HEK293 (cell line): ENCODE results near the gene DCC.

Experiments
- BCL11A ChIP-seq: fragments of 450-650 bp; formaldehyde crosslinking; IDR thresholded peaks from 2 replicates; pipeline ENCODE4 v1.5.1; 2016; ENCODE audit warnings: low read depth, missing biosample characterization, missing genetic modification characterization
- CTCF ChIP-seq: fragments of 450-650 bp; formaldehyde crosslinking; IDR thresholded peaks from 2 replicates; pipeline ENCODE4 v1.5.1; 2016; ENCODE audit warnings: missing biosample characterization, missing genetic modification characterization
- ELK4 ChIP-seq: IDR thresholded peaks from 2 replicates; pipeline ENCODE4 v1.6.1; 2011; ENCODE audit warnings: mild to moderate bottlenecking, low read depth, low read length, borderline replicate concordance
- HOXC10 ChIP-seq: sonication (generic); formaldehyde crosslinking; IDR thresholded peaks from 2 replicates; pipeline ENCODE4 v1.8.1; 2023; ENCODE audit warnings: mild to moderate bottlenecking, missing genetic modification reagents
- SP7 ChIP-seq: fragments of 450-650 bp; formaldehyde crosslinking; IDR thresholded peaks from 2 replicates; pipeline ENCODE4 v1.5.1; 2016; ENCODE audit warnings: missing biosample characterization, missing genetic modification characterization
- TRIM28 ChIP-seq: IDR thresholded peaks from 2 replicates; pipeline ENCODE4 v1.6.1; 2011; ENCODE audit warnings: low read length, control low read depth, borderline replicate concordance
- YY1 ChIP-seq: fragments of 450-650 bp; formaldehyde crosslinking; IDR thresholded peaks from 2 replicates; pipeline ENCODE4 v1.5.1; 2018; ENCODE audit warnings: missing biosample characterization, missing genetic modification characterization
- ZNF223 ChIP-seq: fragments of 450-650 bp; formaldehyde crosslinking; IDR thresholded peaks from 2 replicates; pipeline ENCODE4 v1.5.1; 2016; ENCODE audit warnings: missing biosample characterization, missing genetic modification characterization
- ZNF274 ChIP-seq, 2 experiments: fragments of 200-500 bp in 1 of 2; fragments of 450-650 bp in 1 of 2; sonication (Bioruptor generic) in 1 of 2; formaldehyde crosslinking in 1 of 2; IDR thresholded peaks; 2 replicates each; pipeline versions ENCODE4 v1.5.1 to v1.6.1; 2014 to 2016; ENCODE audit warnings: borderline replicate concordance in 1 of 2, inconsistent platforms in 1 of 2, low read length in 1 of 2, missing biosample characterization in 1 of 2, missing genetic modification characterization in 1 of 2
- ZNF707 ChIP-seq: fragments of 450-650 bp; formaldehyde crosslinking; IDR thresholded peaks from 2 replicates; pipeline ENCODE4 v1.5.1; 2016; ENCODE audit warnings: missing biosample characterization, missing genetic modification characterization

GRCh38 chr18:52937840-52938239 is 597.8 kb downstream of the DCC start:
- TF ChIP-seq ZNF223 (tag by site-specific recombination), result no peak
- no peak for TF ChIP-seq CTCF (tag by site-specific recombination)
- no peak for TF ChIP-seq HOXC10 (CRISPR knock-in tag)
- TF ChIP-seq YY1 (tag by site-specific recombination), result no peak
- TF ChIP-seq SP7 (tag by site-specific recombination), result no peak
- TF ChIP-seq BCL11A (tag by site-specific recombination), result no peak
- no peak for TF ChIP-seq TRIM28
- TF ChIP-seq ZNF707 (tag by site-specific recombination), result no peak
- TF ChIP-seq ELK4, result no peak
- no peak for TF ChIP-seq ZNF274 (IDR thresholded peaks at IDR 0.05; ENCODE audit: low read length)
- no peak for TF ChIP-seq ZNF274 (tag by site-specific recombination; IDR thresholded peaks at IDR 0.05; ENCODE audit: borderline replicate concordance)
